ENCODE measurements around the gene MINDY4.

- TF ChIP-seq CTCF (IDR thresholded peaks at IDR 0.05) (no peak), POLR2A (IDR thresholded peaks at IDR 0.05) (no peak)
These were observed 103.6 kb downstream of the MINDY4 start for GRCh38 chr7:30874656-30875302.

Data from right lobe of liver (tissue), 4 donors.